Psoas muscle (tissue), 8 donors: Measurements from ENCODE around the gene MED13L. TPM values are rescaled to one million over a fixed set of nuclear protein-coding genes. Genes with fewer than 3 reads are reported as not detected.
A peak's percentile ranks its signal among the peaks of the same experiment; 100 is the strongest.

Experiments
- ATAC-seq, 4 donors: fragments of 200-7000 bp; cut with Tn5 transposase; one replicate each; pipeline ENCODE4 v1.9.1; 2020; ENCODE audit warnings: moderate library complexity in 3 of 4, mild to moderate bottlenecking in 2 of 4
- DNase-seq, 2 donors: peaks; one replicate each; pipeline ENCODE4 v3.0.0-alpha.2; 2020
- H3K27ac ChIP-seq: fragments of 200-600 bp; one replicate; pipeline ENCODE4 v1.8.0; 2022
- H3K27me3 ChIP-seq, 3 donors: fragments of 200-600 bp in 1 of 3; one replicate each; pipeline versions ENCODE4 v1.6.1 to v1.8.0; 2013 to 2022; ENCODE audit warnings: low read length in 2 of 3, mild to moderate bottlenecking in 2 of 3, moderate library complexity in 1 of 3; ENCODE audit not compliant: insufficient read depth in 3 of 3
- H3K36me3 ChIP-seq, 2 donors: fragments of 200-600 bp in 1 of 2; one replicate each; pipeline versions ENCODE4 v1.6.1 to v1.8.0; 2013 to 2022; ENCODE audit warnings: low read depth in 1 of 2, mild to moderate bottlenecking in 1 of 2, moderate library complexity in 1 of 2; ENCODE audit not compliant: insufficient read depth in 1 of 2
- H3K4me1 ChIP-seq: fragments of 200-600 bp; one replicate; pipeline ENCODE4 v1.8.0; 2022
- H3K4me3 ChIP-seq: fragments of 200-600 bp; one replicate; pipeline ENCODE4 v1.8.0; 2022; ENCODE audit warnings: mild to moderate bottlenecking
- H3K9me3 ChIP-seq: fragments of 200-600 bp; one replicate; pipeline ENCODE4 v1.8.0; 2022
- CTCF ChIP-seq: fragments of 200-600 bp; IDR thresholded peaks from one replicate; pipeline ENCODE4 v1.8.0; 2022; ENCODE audit warnings: antibody characterized with exemption
- WGBS, 3 donors: extraction: QIAGEN DNeasy Blood & Tissue Kit; methylation state at CpG; one replicate each; pipeline versions ENCODE4 v1.1.6 to v1.1.7; 2013; 5-methylcytosine and 5-hydroxymethylcytosine counted together
- intact Hi-C, 2 donors: fragments of 100-400 bp; cut with DNase I; formaldehyde crosslinking; loops; one replicate each; pipeline versions ENCODE4 v1.11.0 to v1.14.2; 2022
- polyA plus RNA-seq, 3 donors: library from polyadenylated mRNA; stranded (reverse); fragments of 200-250 nt; gene quantifications; one replicate each; pipeline ENCODE4 v1.2.3, GENCODE V29; 2013
- total RNA-seq, 4 donors: library from RNA; stranded (reverse); fragmentation: NEBNext Ultra II Directional in 2 of 4; extraction: Animal tissue kit (Norgen Biotek cat#: 25700) in 2 of 4; gene quantifications; one replicate each; pipeline versions ENCODE4 v1.2.1 to v1.2.4, GENCODE V29; 2021 to 2023
- donor health status: healthy with polysubstance abuse.
- donor health status: DM: no; HTN: no; CAD: no; lungs with moderate emphysema.
- donor health status: Bipolar disorder and iron deficiency.
- donor health status: healthy.
- donor health status: DM: yes; HTN: yes; CAD: no.
- donor health status: DM: no; HTN: no; CAD: no.
- donor health status: DM: no; HTN: no; CAD: no.
- donor health status: DM: yes; HTN: yes; CAD: no.

MED13L gene
- total and polyA plus RNA-seq, 7 donors, result 8.9 to 90.5 (median 72.5) TPM

- ATAC-seq (no peak), DNase-seq (no peak)
- intact Hi-C loops, result no loop called here
- Histone ChIP-seq H3K4me3 (no peak overlapping the region), H3K4me1 (no peaks in the 10 kb centered on the region), H3K36me3 (no peaks in the 10 kb centered on the region), H3K27me3 (no peaks in the 10 kb centered on the region), H3K9me3 (no peaks in the 10 kb centered on the region), H3K27ac (no peak overlapping the region)
- 77 to 88% (median 80%) methylated on average over 5 of the region's 5 CpGs for WGBS, 3 donors
- no peak for TF ChIP-seq CTCF
These were observed 29.0 kb upstream of the MED13L start for GRCh38 chr12:116306506-116306905.

- DNase-seq (no peak), ATAC-seq (no peak)
- H3K9me3 ChIP-seq, result no peaks in the 10 kb centered on the region
- no peak overlapping the region for H3K27ac ChIP-seq
- H3K36me3 ChIP-seq, result no peaks in the 10 kb centered on the region
- WGBS, 3 donors, result 96 to 99% (median 97%) methylated on average over 4 of the region's 4 CpGs
- TF ChIP-seq CTCF, result no peak
- H3K4me3 ChIP-seq, result no peak overlapping the region
- no peaks in the 10 kb centered on the region for H3K27me3 ChIP-seq
- intact Hi-C loops, result no loop called here
- no peaks in the 10 kb centered on the region for H3K4me1 ChIP-seq
These were observed 27.1 kb upstream of the MED13L start for GRCh38 chr12:116304621-116305020.

- ATAC-seq (peak in 3 of 4 donors; percentile 60 to 72 (median 65)), DNase-seq (no peak)
- TF ChIP-seq CTCF, result no peak
- Histone ChIP-seq H3K4me3 (no peak overlapping the region), H3K27me3 (no peaks in the 10 kb centered on the region), H3K27ac (no peak overlapping the region), H3K9me3 (no peaks in the 10 kb centered on the region), H3K4me1 (no peaks in the 10 kb centered on the region), H3K36me3 (no peaks in the 10 kb centered on the region)
- WGBS, 3 donors, result 72 to 74% (median 72%) methylated on average over 2 of the region's 2 CpGs
- intact Hi-C loops, result no loop called here
These were observed 26.4 kb upstream of the MED13L start for GRCh38 chr12:116303929-116304328.

- DNase-seq (no peak), ATAC-seq (no peak)
- H3K27ac ChIP-seq, result no peak overlapping the region
- no peak overlapping the region for H3K4me3 ChIP-seq
- H3K4me1 ChIP-seq, result no peaks in the 10 kb centered on the region
- H3K36me3 ChIP-seq, result no peaks in the 10 kb centered on the region
- intact Hi-C loops, result no loop called here
- no peaks in the 10 kb centered on the region for H3K27me3 ChIP-seq
- 58 to 90% (median 79%) methylated on average over 4 of the region's 4 CpGs for WGBS, 3 donors
- no peak for TF ChIP-seq CTCF
- H3K9me3 ChIP-seq, result no peaks in the 10 kb centered on the region
These were observed 25.6 kb upstream of the MED13L start for GRCh38 chr12:116303066-116303465.
